HepG2 (cell line): ENCODE results near the gene UBL7. TPM values are rescaled to one million over a fixed set of nuclear protein-coding genes. Genes with fewer than 3 reads are reported as not detected.

Experiments
- HES4 ChIP-seq: sonication (generic); formaldehyde crosslinking; IDR thresholded peaks from 2 replicates; pipeline ENCODE4 v1.9.0; 2021; ENCODE audit warnings: mild to moderate bottlenecking, missing genetic modification reagents, borderline replicate concordance
- SALL2 ChIP-seq: sonication (generic); formaldehyde crosslinking; IDR thresholded peaks from 2 replicates; pipeline ENCODE4 v1.8.1; 2023; ENCODE audit warnings: mild to moderate bottlenecking, missing genetic modification reagents, inconsistent platforms
- SAP130 ChIP-seq: IDR thresholded peaks from 2 replicates; pipeline ENCODE4 v1.6.1; 2016; ENCODE audit warnings: low read depth
- ZBTB38 ChIP-seq: sonication (generic); formaldehyde crosslinking; IDR thresholded peaks from 2 replicates; pipeline ENCODE4 v1.5.1; 2020; ENCODE audit warnings: mild to moderate bottlenecking, missing genetic modification reagents
- ZIK1 ChIP-seq: sonication (generic); formaldehyde crosslinking; IDR thresholded peaks from 2 replicates; pipeline ENCODE4 v1.5.0; 2020; ENCODE audit warnings: mild to moderate bottlenecking, low read depth, missing genetic modification reagents, borderline replicate concordance
- ZNF740 ChIP-seq: sonication (generic); formaldehyde crosslinking; IDR thresholded peaks from 2 replicates; pipeline ENCODE4 v1.4.0; 2020; ENCODE audit warnings: missing genetic modification reagents
- polyA plus RNA-seq, 8 experiments: library from polyadenylated mRNA; depleted of rRNA in 3 of 8; stranded (reverse) in 7 of 8; unstranded in 1 of 8; fragments of >200 nt; fragmentation: Illumina TruSeq in 4 of 8; extraction: Trizol in 4 of 8; gene quantifications; 2 replicates each; pipeline versions ENCODE4 v1.2.1 to v1.2.3, GENCODE V29; 2011 to 2016; ENCODE audit warnings: low read depth in 4 of 8, missing spikeins in 1 of 8, mixed read lengths in 1 of 8; ENCODE audit not compliant: insufficient read depth in 1 of 8
- total RNA-seq, 5 experiments: library from RNA; depleted of rRNA; stranded (reverse); fragments of >200 nt; fragmentation: Illumina TruSeq; extraction: Trizol; gene quantifications; 2 replicates each; pipeline ENCODE4 v1.2.3, GENCODE V29; 2016; ENCODE audit warnings: low read depth in 1 of 5
- TF ChIP-seq, protein P1 (sequence below): fragments of 450-650 bp; IDR thresholded peaks from 2 replicates; pipeline ENCODE4 v1.6.1; 2016
- TF ChIP-seq, protein P2 (sequence below), 2 experiments: IDR thresholded peaks; 2 replicates each; pipeline ENCODE4 v1.6.1; 2011 to 2012; ENCODE audit warnings: low read length in 2 of 2, borderline replicate concordance in 1 of 2, low read depth in 1 of 2, mild to moderate bottlenecking in 1 of 2, moderate library complexity in 1 of 2
- TF ChIP-seq, protein P3 (sequence below): sonication (generic); formaldehyde crosslinking; IDR thresholded peaks from 2 replicates; pipeline ENCODE4 v1.5.1; 2020; ENCODE audit warnings: mild to moderate bottlenecking, missing genetic modification reagents, moderate library complexity
- TF ChIP-seq, protein P4 (sequence below): sonication (generic); formaldehyde crosslinking; IDR thresholded peaks from 2 replicates; pipeline ENCODE4 v1.4.0; 2020; ENCODE audit warnings: missing genetic modification reagents

Gene UBL7
- total and polyA plus RNA-seq, 2 of the 13 experiments (the other 11 are each of a cell fraction or from before 2014, with no cell fraction given), result 55.0 to 63.5 TPM

DNA sequence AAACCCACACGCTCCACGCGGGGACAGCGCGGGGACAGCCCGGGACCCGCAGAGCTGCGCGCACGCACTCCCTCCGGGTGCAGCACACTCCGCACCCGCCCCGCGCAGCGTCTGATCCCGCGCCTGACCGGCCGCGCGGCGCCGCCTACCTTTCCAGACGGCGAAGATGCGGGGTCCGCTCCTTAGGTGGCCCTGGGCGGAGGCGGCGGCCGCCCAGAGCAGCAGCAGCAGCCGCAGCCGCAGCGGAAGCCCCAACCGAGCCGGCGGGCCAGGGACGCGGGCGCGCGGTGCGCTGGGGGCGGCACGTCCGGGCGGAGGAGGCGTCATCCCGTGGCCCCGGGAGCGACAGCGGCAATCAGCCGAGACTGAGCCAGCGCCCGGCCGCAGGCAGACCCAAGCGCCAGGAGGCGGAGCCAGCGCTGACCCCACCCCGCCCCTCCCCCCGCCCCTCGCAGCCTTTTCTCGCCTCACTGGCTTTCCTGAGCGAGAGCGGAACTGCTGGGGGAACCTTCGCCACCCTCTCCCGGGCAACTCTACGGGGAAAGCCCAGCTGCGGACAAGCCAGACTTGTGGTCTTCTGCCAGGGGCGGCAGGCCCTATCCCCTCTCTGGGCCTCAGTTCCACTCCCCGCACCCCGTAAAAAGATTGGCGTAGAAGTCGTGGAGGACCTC lies 27.2 kb downstream of the UBL7 start, which contains the start of gene SEMA7A (continued):
- TF ChIP-seq ZNF740 (CRISPR knock-in tag) (0 out of 2 replicates have a peak, but pooled peaks have one; percentile 43), SALL2 (CRISPR knock-in tag) (peak; percentile 71; the same call in 1 of the 2 replicates), SAP130 (CRISPR knock-in tag) (peak; percentile 82), ZIK1 (CRISPR knock-in tag) (0 out of 2 replicates have a peak, but pooled peaks have one; percentile 27), HES4 (CRISPR knock-in tag) (0 out of 2 replicates have a peak, but pooled peaks have one; percentile 28), ZBTB38 (CRISPR knock-in tag) (peak; percentile 64; the same call in 1 of the 2 replicates)
- TF ChIP-seq, protein P1, sequence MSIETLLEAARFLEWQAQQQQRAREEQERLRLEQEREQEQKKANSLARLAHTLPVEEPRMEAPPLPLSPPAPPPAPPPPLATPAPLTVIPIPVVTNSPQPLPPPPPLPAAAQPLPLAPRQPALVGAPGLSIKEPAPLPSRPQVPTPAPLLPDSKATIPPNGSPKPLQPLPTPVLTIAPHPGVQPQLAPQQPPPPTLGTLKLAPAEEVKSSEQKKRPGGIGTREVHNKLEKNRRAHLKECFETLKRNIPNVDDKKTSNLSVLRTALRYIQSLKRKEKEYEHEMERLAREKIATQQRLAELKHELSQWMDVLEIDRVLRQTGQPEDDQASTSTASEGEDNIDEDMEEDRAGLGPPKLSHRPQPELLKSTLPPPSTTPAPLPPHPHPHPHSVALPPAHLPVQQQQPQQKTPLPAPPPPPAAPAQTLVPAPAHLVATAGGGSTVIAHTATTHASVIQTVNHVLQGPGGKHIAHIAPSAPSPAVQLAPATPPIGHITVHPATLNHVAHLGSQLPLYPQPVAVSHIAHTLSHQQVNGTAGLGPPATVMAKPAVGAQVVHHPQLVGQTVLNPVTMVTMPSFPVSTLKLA, result no peak
- TF ChIP-seq, protein P2, sequence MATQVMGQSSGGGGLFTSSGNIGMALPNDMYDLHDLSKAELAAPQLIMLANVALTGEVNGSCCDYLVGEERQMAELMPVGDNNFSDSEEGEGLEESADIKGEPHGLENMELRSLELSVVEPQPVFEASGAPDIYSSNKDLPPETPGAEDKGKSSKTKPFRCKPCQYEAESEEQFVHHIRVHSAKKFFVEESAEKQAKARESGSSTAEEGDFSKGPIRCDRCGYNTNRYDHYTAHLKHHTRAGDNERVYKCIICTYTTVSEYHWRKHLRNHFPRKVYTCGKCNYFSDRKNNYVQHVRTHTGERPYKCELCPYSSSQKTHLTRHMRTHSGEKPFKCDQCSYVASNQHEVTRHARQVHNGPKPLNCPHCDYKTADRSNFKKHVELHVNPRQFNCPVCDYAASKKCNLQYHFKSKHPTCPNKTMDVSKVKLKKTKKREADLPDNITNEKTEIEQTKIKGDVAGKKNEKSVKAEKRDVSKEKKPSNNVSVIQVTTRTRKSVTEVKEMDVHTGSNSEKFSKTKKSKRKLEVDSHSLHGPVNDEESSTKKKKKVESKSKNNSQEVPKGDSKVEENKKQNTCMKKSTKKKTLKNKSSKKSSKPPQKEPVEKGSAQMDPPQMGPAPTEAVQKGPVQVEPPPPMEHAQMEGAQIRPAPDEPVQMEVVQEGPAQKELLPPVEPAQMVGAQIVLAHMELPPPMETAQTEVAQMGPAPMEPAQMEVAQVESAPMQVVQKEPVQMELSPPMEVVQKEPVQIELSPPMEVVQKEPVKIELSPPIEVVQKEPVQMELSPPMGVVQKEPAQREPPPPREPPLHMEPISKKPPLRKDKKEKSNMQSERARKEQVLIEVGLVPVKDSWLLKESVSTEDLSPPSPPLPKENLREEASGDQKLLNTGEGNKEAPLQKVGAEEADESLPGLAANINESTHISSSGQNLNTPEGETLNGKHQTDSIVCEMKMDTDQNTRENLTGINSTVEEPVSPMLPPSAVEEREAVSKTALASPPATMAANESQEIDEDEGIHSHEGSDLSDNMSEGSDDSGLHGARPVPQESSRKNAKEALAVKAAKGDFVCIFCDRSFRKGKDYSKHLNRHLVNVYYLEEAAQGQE (IDR thresholded peaks at IDR 0.05; ENCODE audit: borderline replicate concordance in 1 of 2, low read depth in 1 of 2, low read length in 2 of 2), result no peak
- TF ChIP-seq, protein P3, sequence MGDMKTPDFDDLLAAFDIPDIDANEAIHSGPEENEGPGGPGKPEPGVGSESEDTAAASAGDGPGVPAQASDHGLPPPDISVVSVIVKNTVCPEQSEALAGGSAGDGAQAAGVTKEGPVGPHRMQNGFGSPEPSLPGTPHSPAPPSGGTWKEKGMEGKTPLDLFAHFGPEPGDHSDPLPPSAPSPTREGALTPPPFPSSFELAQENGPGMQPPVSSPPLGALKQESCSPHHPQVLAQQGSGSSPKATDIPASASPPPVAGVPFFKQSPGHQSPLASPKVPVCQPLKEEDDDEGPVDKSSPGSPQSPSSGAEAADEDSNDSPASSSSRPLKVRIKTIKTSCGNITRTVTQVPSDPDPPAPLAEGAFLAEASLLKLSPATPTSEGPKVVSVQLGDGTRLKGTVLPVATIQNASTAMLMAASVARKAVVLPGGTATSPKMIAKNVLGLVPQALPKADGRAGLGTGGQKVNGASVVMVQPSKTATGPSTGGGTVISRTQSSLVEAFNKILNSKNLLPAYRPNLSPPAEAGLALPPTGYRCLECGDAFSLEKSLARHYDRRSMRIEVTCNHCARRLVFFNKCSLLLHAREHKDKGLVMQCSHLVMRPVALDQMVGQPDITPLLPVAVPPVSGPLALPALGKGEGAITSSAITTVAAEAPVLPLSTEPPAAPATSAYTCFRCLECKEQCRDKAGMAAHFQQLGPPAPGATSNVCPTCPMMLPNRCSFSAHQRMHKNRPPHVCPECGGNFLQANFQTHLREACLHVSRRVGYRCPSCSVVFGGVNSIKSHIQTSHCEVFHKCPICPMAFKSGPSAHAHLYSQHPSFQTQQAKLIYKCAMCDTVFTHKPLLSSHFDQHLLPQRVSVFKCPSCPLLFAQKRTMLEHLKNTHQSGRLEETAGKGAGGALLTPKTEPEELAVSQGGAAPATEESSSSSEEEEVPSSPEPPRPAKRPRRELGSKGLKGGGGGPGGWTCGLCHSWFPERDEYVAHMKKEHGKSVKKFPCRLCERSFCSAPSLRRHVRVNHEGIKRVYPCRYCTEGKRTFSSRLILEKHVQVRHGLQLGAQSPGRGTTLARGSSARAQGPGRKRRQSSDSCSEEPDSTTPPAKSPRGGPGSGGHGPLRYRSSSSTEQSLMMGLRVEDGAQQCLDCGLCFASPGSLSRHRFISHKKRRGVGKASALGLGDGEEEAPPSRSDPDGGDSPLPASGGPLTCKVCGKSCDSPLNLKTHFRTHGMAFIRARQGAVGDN (CRISPR knock-in tag), result peak; percentile 64
- TF ChIP-seq, protein P4, sequence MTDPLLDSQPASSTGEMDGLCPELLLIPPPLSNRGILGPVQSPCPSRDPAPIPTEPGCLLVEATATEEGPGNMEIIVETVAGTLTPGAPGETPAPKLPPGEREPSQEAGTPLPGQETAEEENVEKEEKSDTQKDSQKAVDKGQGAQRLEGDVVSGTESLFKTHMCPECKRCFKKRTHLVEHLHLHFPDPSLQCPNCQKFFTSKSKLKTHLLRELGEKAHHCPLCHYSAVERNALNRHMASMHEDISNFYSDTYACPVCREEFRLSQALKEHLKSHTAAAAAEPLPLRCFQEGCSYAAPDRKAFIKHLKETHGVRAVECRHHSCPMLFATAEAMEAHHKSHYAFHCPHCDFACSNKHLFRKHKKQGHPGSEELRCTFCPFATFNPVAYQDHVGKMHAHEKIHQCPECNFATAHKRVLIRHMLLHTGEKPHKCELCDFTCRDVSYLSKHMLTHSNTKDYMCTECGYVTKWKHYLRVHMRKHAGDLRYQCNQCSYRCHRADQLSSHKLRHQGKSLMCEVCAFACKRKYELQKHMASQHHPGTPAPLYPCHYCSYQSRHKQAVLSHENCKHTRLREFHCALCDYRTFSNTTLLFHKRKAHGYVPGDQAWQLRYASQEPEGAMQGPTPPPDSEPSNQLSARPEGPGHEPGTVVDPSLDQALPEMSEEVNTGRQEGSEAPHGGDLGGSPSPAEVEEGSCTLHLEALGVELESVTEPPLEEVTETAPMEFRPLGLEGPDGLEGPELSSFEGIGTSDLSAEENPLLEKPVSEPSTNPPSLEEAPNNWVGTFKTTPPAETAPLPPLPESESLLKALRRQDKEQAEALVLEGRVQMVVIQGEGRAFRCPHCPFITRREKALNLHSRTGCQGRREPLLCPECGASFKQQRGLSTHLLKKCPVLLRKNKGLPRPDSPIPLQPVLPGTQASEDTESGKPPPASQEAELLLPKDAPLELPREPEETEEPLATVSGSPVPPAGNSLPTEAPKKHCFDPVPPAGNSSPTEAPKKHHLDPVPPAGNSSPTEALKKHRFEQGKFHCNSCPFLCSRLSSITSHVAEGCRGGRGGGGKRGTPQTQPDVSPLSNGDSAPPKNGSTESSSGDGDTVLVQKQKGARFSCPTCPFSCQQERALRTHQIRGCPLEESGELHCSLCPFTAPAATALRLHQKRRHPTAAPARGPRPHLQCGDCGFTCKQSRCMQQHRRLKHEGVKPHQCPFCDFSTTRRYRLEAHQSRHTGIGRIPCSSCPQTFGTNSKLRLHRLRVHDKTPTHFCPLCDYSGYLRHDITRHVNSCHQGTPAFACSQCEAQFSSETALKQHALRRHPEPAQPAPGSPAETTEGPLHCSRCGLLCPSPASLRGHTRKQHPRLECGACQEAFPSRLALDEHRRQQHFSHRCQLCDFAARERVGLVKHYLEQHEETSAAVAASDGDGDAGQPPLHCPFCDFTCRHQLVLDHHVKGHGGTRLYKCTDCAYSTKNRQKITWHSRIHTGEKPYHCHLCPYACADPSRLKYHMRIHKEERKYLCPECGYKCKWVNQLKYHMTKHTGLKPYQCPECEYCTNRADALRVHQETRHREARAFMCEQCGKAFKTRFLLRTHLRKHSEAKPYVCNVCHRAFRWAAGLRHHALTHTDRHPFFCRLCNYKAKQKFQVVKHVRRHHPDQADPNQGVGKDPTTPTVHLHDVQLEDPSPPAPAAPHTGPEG, result peak; percentile 82
